ENCODE results near the gene ABCD1. TPM values are rescaled to one million over a fixed set of nuclear protein-coding genes. Genes with fewer than 3 reads are reported as not detected.
"Not testable (repeated sequence)": the region's sequence is repeated elsewhere in the genome, so short reads cannot be mapped to it uniquely, and the experiment has no call there.

The ABCD1 gene
- total RNA-seq, 2 donors from 2014 or later = 7.4 to 12.2 TPM

- H3K27me3 Mint-ChIP-seq; H3K9me3 Mint-ChIP-seq; H3K4me1 Mint-ChIP-seq (ENCODE audit: low read depth in 2 of 2); H3K4me3 Mint-ChIP-seq; ATAC-seq; H3K36me3 Mint-ChIP-seq; DNase-seq (ENCODE audit: low spot score); H3K27ac Mint-ChIP-seq: not testable (repeated sequence)
Measured at GRCh38 chrX:153699210-153699783, 25.4 kb upstream of the ABCD1 start.

- not testable (repeated sequence) for H3K4me1 Mint-ChIP-seq (ENCODE audit: low read depth in 2 of 2); H3K27me3 Mint-ChIP-seq; DNase-seq (ENCODE audit: low spot score); ATAC-seq; H3K4me3 Mint-ChIP-seq; H3K27ac Mint-ChIP-seq; H3K9me3 Mint-ChIP-seq; H3K36me3 Mint-ChIP-seq
Measured at GRCh38 chrX:153699784-153700371, 24.8 kb upstream of the ABCD1 start.

- no peaks in the 10 kb centered on the region for H3K36me3 Mint-ChIP-seq
- no peaks in the 10 kb centered on the region for H3K9me3 Mint-ChIP-seq
- DNase-seq (ENCODE audit: low spot score) (no peak), ATAC-seq (no peak)
- H3K4me1 Mint-ChIP-seq (ENCODE audit: low read depth in 2 of 2) = no peaks in the 10 kb centered on the region
- H3K27me3 Mint-ChIP-seq = no peaks in the 10 kb centered on the region
- no peak overlapping the region for H3K27ac Mint-ChIP-seq
- no peak overlapping the region for H3K4me3 Mint-ChIP-seq
Measured at GRCh38 chrX:153700376-153700945, 24.2 kb upstream of the ABCD1 start.

GRCh38 chrX:153700967-153701366, 23.7 kb upstream of the ABCD1 start:
- no peak for ATAC-seq
- DNase-seq (ENCODE audit: low spot score) = no peak
- Mint-ChIP-seq H3K9me3 (no peaks in the 10 kb centered on the region), H3K4me1 (ENCODE audit: low read depth in 2 of 2) (no peaks in the 10 kb centered on the region), H3K27me3 (no peaks in the 10 kb centered on the region), H3K27ac (no peak overlapping the region), H3K4me3 (no peak overlapping the region), H3K36me3 (no peaks in the 10 kb centered on the region)

GRCh38 chrX:153701706-153702105, 22.9 kb upstream of the ABCD1 start:
- peaks cover 0 to 3% of the 10 kb centered on the region in 2 donors for H3K4me1 Mint-ChIP-seq (ENCODE audit: low read depth in 2 of 2)
- no peak for ATAC-seq
- H3K36me3 Mint-ChIP-seq = no peaks in the 10 kb centered on the region

GRCh38 chrX:153702336-153703035, 22.2 kb upstream of the ABCD1 start:
- H3K4me3 Mint-ChIP-seq = no peak overlapping the region
- H3K36me3 Mint-ChIP-seq = no peaks in the 10 kb centered on the region
- no peak for DNase-seq (ENCODE audit: low spot score)
- ATAC-seq = no peak
- no peaks in the 10 kb centered on the region for H3K9me3 Mint-ChIP-seq
- no peak overlapping the region for H3K27ac Mint-ChIP-seq
- peaks cover 0 to 4% of the 10 kb centered on the region in 2 donors for H3K4me1 Mint-ChIP-seq (ENCODE audit: low read depth in 2 of 2)
- no peaks in the 10 kb centered on the region for H3K27me3 Mint-ChIP-seq

More at GRCh38 chrX:153701706-153702105, 22.9 kb upstream of the ABCD1 start:
- H3K9me3 Mint-ChIP-seq = no peaks in the 10 kb centered on the region
- H3K27me3 Mint-ChIP-seq = no peaks in the 10 kb centered on the region
- DNase-seq (ENCODE audit: low spot score) = no peak
- no peak overlapping the region for H3K4me3 Mint-ChIP-seq
- no peak overlapping the region for H3K27ac Mint-ChIP-seq

- ATAC-seq = no peak
- no peaks in the 10 kb centered on the region for H3K27me3 Mint-ChIP-seq
Measured at GRCh38 chrX:153703036-153703370, 21.7 kb upstream of the ABCD1 start.

GRCh38 chrX:153704021-153704526, 20.6 kb upstream of the ABCD1 start:
- ATAC-seq (no peak), DNase-seq (ENCODE audit: low spot score) (no peak)
- Mint-ChIP-seq H3K4me1 (ENCODE audit: low read depth in 2 of 2) (peaks cover 0 to 4% of the 10 kb centered on the region in 2 donors), H3K4me3 (no peak overlapping the region), H3K27ac (no peak overlapping the region), H3K9me3 (no peaks in the 10 kb centered on the region), H3K27me3 (no peaks in the 10 kb centered on the region), H3K36me3 (no peaks in the 10 kb centered on the region)

More at GRCh38 chrX:153703036-153703370, 21.7 kb upstream of the ABCD1 start:
- DNase-seq (ENCODE audit: low spot score) = no peak
- Mint-ChIP-seq H3K27ac (no peak overlapping the region), H3K36me3 (no peaks in the 10 kb centered on the region), H3K4me1 (ENCODE audit: low read depth in 2 of 2) (peaks cover 0 to 4% of the 10 kb centered on the region in 2 donors), H3K9me3 (no peaks in the 10 kb centered on the region), H3K4me3 (no peak overlapping the region)

- ATAC-seq; H3K9me3 Mint-ChIP-seq; H3K27me3 Mint-ChIP-seq; H3K4me1 Mint-ChIP-seq (ENCODE audit: low read depth in 2 of 2); H3K36me3 Mint-ChIP-seq; H3K4me3 Mint-ChIP-seq; H3K27ac Mint-ChIP-seq; DNase-seq (ENCODE audit: low spot score): not testable (repeated sequence)
Measured at GRCh38 chrX:153704631-153705402, 19.8 kb upstream of the ABCD1 start.

- not testable (repeated sequence) for H3K9me3 Mint-ChIP-seq; H3K27me3 Mint-ChIP-seq; H3K4me1 Mint-ChIP-seq (ENCODE audit: low read depth in 2 of 2); H3K36me3 Mint-ChIP-seq; H3K4me3 Mint-ChIP-seq; ATAC-seq; H3K27ac Mint-ChIP-seq; DNase-seq (ENCODE audit: low spot score)
Measured at GRCh38 chrX:153705403-153706060, 19.1 kb upstream of the ABCD1 start.

GRCh38 chrX:153706799-153707198, 17.9 kb upstream of the ABCD1 start:
- no peak for ATAC-seq
- H3K36me3 Mint-ChIP-seq = no peaks in the 10 kb centered on the region
- H3K4me3 Mint-ChIP-seq = no peak overlapping the region
- no peaks in the 10 kb centered on the region for H3K9me3 Mint-ChIP-seq
- H3K4me1 Mint-ChIP-seq (ENCODE audit: low read depth in 2 of 2) = peaks cover 0 to 4% of the 10 kb centered on the region in 2 donors
- no peak for DNase-seq (ENCODE audit: low spot score)
- no peak overlapping the region for H3K27ac Mint-ChIP-seq
- no peaks in the 10 kb centered on the region for H3K27me3 Mint-ChIP-seq

- H3K4me3 Mint-ChIP-seq = no peak overlapping the region
- no peak overlapping the region for H3K27ac Mint-ChIP-seq
- no peaks in the 10 kb centered on the region for H3K36me3 Mint-ChIP-seq
- peaks cover 0 to 4% of the 10 kb centered on the region in 2 donors for H3K4me1 Mint-ChIP-seq (ENCODE audit: low read depth in 2 of 2)
- H3K27me3 Mint-ChIP-seq = no peaks in the 10 kb centered on the region
- ATAC-seq (no peak), DNase-seq (ENCODE audit: low spot score) (no peak)
- H3K9me3 Mint-ChIP-seq = no peaks in the 10 kb centered on the region
Measured at GRCh38 chrX:153707406-153707805, 17.2 kb upstream of the ABCD1 start.

- Mint-ChIP-seq H3K27ac (no peak overlapping the region), H3K4me1 (ENCODE audit: low read depth in 2 of 2) (peaks cover 0 to 4% of the 10 kb centered on the region in 2 donors), H3K36me3 (no peaks in the 10 kb centered on the region), H3K27me3 (no peaks in the 10 kb centered on the region), H3K9me3 (no peaks in the 10 kb centered on the region), H3K4me3 (no peak overlapping the region)
- DNase-seq (ENCODE audit: low spot score) = no peak
- peak in 1 of 2 donors; percentile 27 for ATAC-seq
Measured at GRCh38 chrX:153708415-153708814, 16.2 kb upstream of the ABCD1 start.

Data from natural killer cell treated with Interleukin-12 subunit alpha and Interleukin-12 subunit beta and Interleukin-15 and Interleukin-18, amount 100 ng/mL, for 72 hours (primary cell).